Heart left ventricle (tissue), 16 donors: ENCODE data around the gene HS6ST3. TPM values are rescaled to one million over a fixed set of nuclear protein-coding genes. Genes with fewer than 3 reads are reported as not detected.

Experiments
- ATAC-seq, 4 donors: fragments of 200-7000 bp; cut with Tn5 transposase; one replicate each; pipeline ENCODE4 v1.9.1; 2020 to 2022; ENCODE audit warnings: moderate library complexity in 4 of 4, mild to moderate bottlenecking in 3 of 4, moderate number of reproducible peaks in 1 of 4
- DNase-seq, 5 donors: peaks; one replicate each; pipeline ENCODE4 v3.0.0-alpha.2; 2020
- H3K27ac ChIP-seq, 12 donors: fragments of 200-600 bp; sonication (generic) in 4 of 12; one replicate each; pipeline versions ENCODE4 v1.5.0 to v1.8.0; 2016 to 2022; ENCODE audit warnings: mild to moderate bottlenecking in 2 of 12
- H3K27me3 ChIP-seq, 9 donors: fragments of 200-600 bp; sonication (generic) in 2 of 9; one replicate each; pipeline versions ENCODE4 v1.5.1 to v1.8.0; 2016 to 2022; ENCODE audit warnings: mild to moderate bottlenecking in 3 of 9
- H3K36me3 ChIP-seq, 9 donors: fragments of 200-600 bp; sonication (generic) in 2 of 9; one replicate each; pipeline versions ENCODE4 v1.5.0 to v1.8.0; 2018 to 2022; ENCODE audit warnings: mild to moderate bottlenecking in 2 of 9
- H3K4me1 ChIP-seq, 12 donors: fragments of 200-600 bp; sonication (generic) in 4 of 12; one replicate each; pipeline versions ENCODE4 v1.5.0 to v1.8.0; 2016 to 2022; ENCODE audit warnings: mild to moderate bottlenecking in 3 of 12
- H3K4me3 ChIP-seq, 12 donors: fragments of 200-600 bp; sonication (generic) in 4 of 12; one replicate each; pipeline versions ENCODE4 v1.5.0 to v1.8.0; 2017 to 2022; ENCODE audit warnings: mild to moderate bottlenecking in 9 of 12, moderate library complexity in 4 of 12
- H3K9me3 ChIP-seq, 12 donors: fragments of 200-600 bp; sonication (generic) in 4 of 12; one replicate each; pipeline versions ENCODE4 v1.5.0 to v1.8.0; 2016 to 2022; ENCODE audit warnings: mild to moderate bottlenecking in 1 of 12
- CTCF ChIP-seq, 12 donors: fragments of 200-600 bp; sonication (generic) in 4 of 12; IDR thresholded peaks; one replicate each; pipeline versions ENCODE4 v1.5.0 to v1.8.0; 2018 to 2022; ENCODE audit warnings: antibody characterized with exemption in 12 of 12, mild to moderate bottlenecking in 5 of 12
- POLR2A ChIP-seq, 2 donors: fragments of 450-650 bp; IDR thresholded peaks; one replicate each; pipeline ENCODE4 v1.6.1; 2017; ENCODE audit warnings: antibody characterized with exemption in 2 of 2, mild to moderate bottlenecking in 2 of 2, moderate library complexity in 2 of 2
- WGBS, 4 donors: extraction: QIAGEN DNeasy Blood & Tissue Kit in 2 of 4; methylation state at CpG; one replicate each; pipeline versions ENCODE4 v1.1.5 to v1.1.7; 2013 to 2018; 5-methylcytosine and 5-hydroxymethylcytosine counted together
- intact Hi-C, 10 donors: fragments of 100-400 bp; cut with DNase I; formaldehyde crosslinking; loops; one replicate each; pipeline versions ENCODE4 v1.11.1 to v1.14.2; 2022
- polyA plus RNA-seq, 2 donors: library from polyadenylated mRNA; stranded (reverse); fragments of 200-250 nt; gene quantifications; one replicate each; pipeline ENCODE4 v1.2.3, GENCODE V29; 2013
- total RNA-seq, 9 donors: library from RNA; depleted of rRNA in 2 of 9; stranded (reverse); fragments of >200 nt in 2 of 9; fragmentation: NEBNext Ultra II Directional in 3 of 9; extraction: Animal tissue kit (Norgen Biotek cat#: 25700) in 3 of 9; gene quantifications; one replicate each; pipeline versions ENCODE4 v1.1.0 to v1.2.4, GENCODE V29; 2016 to 2023
- donor health status: ischemic (EF 13 %, LVEDD 7.1; RV severe dilation, severe dysfunction).
- donor health status: healthy with polysubstance abuse.
- donor health status: DM: no; HTN: yes; CAD: no.
- donor health status: DM: no; HTN: no; CAD: no.
- donor health status: ischemic (EF 25% LVEDD 6.9; RV normal size, moderate dysfunction).
- donor health status: ischemic (EF 25% LVEDD 5.7; RV mildly dilated, moderate dysfunction).
- donor health status: healthy.
- donor health status: DM: yes; HTN: yes; CAD: no.
- donor health status: ischemic (EF 35%, LVEDD 5.7; RV mildly dilated, moderate dysfunction).
- donor health status: nonischemic (EF 11% LVEDD 7.7; RV severe dilation, severe dysfunction).
- donor health status: DM: yes; HTN: yes; CAD: no.
- donor health status: PGD.
- donor health status: ischemic (EF 29% LVEDD 5.4; RV normal size, mild dysfunction).
- donor health status: nonischemic (EF 23%, LVEDD 6.1; RV moderate dilation, normal function).

Gene HS6ST3
- total and polyA plus RNA-seq, 11 donors = 0.01 to 5.2 (median 1.2) TPM

- Histone ChIP-seq H3K9me3 (peaks cover 0 to 5% (median 0%) of the 10 kb centered on the region in 12 donors), H3K4me3 (no peak overlapping the region), H3K4me1 (no peaks in the 10 kb centered on the region), H3K27ac (no peak overlapping the region), H3K27me3 (no peaks in the 10 kb centered on the region), H3K36me3 (no peaks in the 10 kb centered on the region)
- intact Hi-C loops = no loop called here
- no peak for ATAC-seq
- WGBS, 4 donors = 90 to 95% (median 93%) methylated on average over 1 of the region's 1 CpG
- TF ChIP-seq POLR2A (IDR thresholded peaks at IDR 0.05) (no peak), CTCF (IDR thresholded peaks at IDR 0.05) (no peak)
- no peak for DNase-seq
Observed at GRCh38 chr13:96836733-96837132, 746.8 kb downstream of the HS6ST3 start.

GRCh38 chr13:96837809-96838208 lies 747.9 kb downstream of the HS6ST3 start:
- Histone ChIP-seq H3K36me3 (no peaks in the 10 kb centered on the region), H3K4me3 (no peak overlapping the region), H3K27ac (no peak overlapping the region), H3K9me3 (peaks cover 0 to 5% (median 0%) of the 10 kb centered on the region in 12 donors), H3K27me3 (no peaks in the 10 kb centered on the region), H3K4me1 (no peaks in the 10 kb centered on the region)
- no peak for DNase-seq
- 58 to 96% (median 70%) methylated on average over 1 of the region's 1 CpG for WGBS, 4 donors
- intact Hi-C loops = no loop called here
- TF ChIP-seq POLR2A (IDR thresholded peaks at IDR 0.05) (no peak), CTCF (IDR thresholded peaks at IDR 0.05) (no peak)
- no peak for ATAC-seq

- DNase-seq (no peak), ATAC-seq (no peak)
- H3K27ac ChIP-seq = no peak overlapping the region
- H3K4me1 ChIP-seq = no peaks in the 10 kb centered on the region
- no peaks in the 10 kb centered on the region for H3K9me3 ChIP-seq
- intact Hi-C loops = no loop called here
- no peaks in the 10 kb centered on the region for H3K36me3 ChIP-seq
- TF ChIP-seq CTCF (IDR thresholded peaks at IDR 0.05) (no peak), POLR2A (IDR thresholded peaks at IDR 0.05) (no peak)
- H3K27me3 ChIP-seq = no peaks in the 10 kb centered on the region
- H3K4me3 ChIP-seq = no peak overlapping the region
Observed at GRCh38 chr13:96844195-96844594, 754.3 kb downstream of the HS6ST3 start.

- Histone ChIP-seq H3K27ac (no peak overlapping the region), H3K4me3 (no peak overlapping the region), H3K9me3 (no peaks in the 10 kb centered on the region), H3K4me1 (no peaks in the 10 kb centered on the region), H3K36me3 (no peaks in the 10 kb centered on the region), H3K27me3 (no peaks in the 10 kb centered on the region)
- TF ChIP-seq POLR2A (IDR thresholded peaks at IDR 0.05) (no peak), CTCF (IDR thresholded peaks at IDR 0.05) (no peak)
- DNase-seq (no peak), ATAC-seq (no peak)
- WGBS, 4 donors = 62 to 79% (median 68%) methylated on average over 1 of the region's 1 CpG
- intact Hi-C loops = no loop called here
Observed at GRCh38 chr13:96844616-96845015, 754.7 kb downstream of the HS6ST3 start.
